HCT116 (cell line): ENCODE data around the gene PTOV1. TPM values are rescaled to one million over a fixed set of nuclear protein-coding genes. Genes with fewer than 3 reads are reported as not detected.
A peak's percentile ranks its signal among the peaks of the same experiment; 100 is the strongest.

Experiments
- ATAC-seq: fragments of 200-7000 bp; cut with Tn5 transposase; 2 replicates; pipeline ENCODE4 v1.9.1; 2020; ENCODE audit warnings: mild to moderate bottlenecking, moderate library complexity
- BruUV-seq: library from RNA; stranded (reverse); fragments of 400-500 nt; replicated peaks from 2 replicates; lab custom pipeline; 2021; lab: Mats Ljungman, UMichigan
- CTCF ChIA-PET: fragments of 300-600 bp; sonication (Branson Sonifier 250); formaldehyde crosslinking; loops from one replicate; lab custom pipeline; 2021; ENCODE audit warnings: antibody characterized with exemption; lab: Charles Lee
- POLR2A ChIA-PET: fragments of 300-600, 350-600 bp; sonication (Branson Sonifier 250); formaldehyde crosslinking; loops from one replicate; lab custom pipeline; 2021; ENCODE audit warnings: antibody characterized with exemption; lab: Charles Lee
- RAD21 ChIA-PET, 2 experiments: fragments of 300-600 bp; sonication (Branson Sonifier 250); formaldehyde crosslinking; loops; one replicate each; lab custom pipeline; 2023; ENCODE audit warnings: low total read pairs in 2 of 2; ENCODE audit not compliant: uncharacterized antibody in 2 of 2, unreplicated experiment in 2 of 2, low non-redundant PET in 1 of 2; lab: Charles Lee
- DNase-seq: peaks from one replicate; pipeline ENCODE4 v3.0.0-alpha.2; 2010; ENCODE audit warnings: low read depth, low spot score
- H2AFZ ChIP-seq: fragments of 200-600 bp; shearing (Covaris generic), sonication (generic); 2 replicates; pipeline ENCODE4 v1.6.1; 2017; ENCODE audit warnings: low read depth, mixed run types, mixed read lengths, antibody characterized with exemption, low read length; ENCODE audit not compliant: poor library complexity, severe bottlenecking
- H3K27ac ChIP-seq: 2 replicates; pipeline ENCODE4 v1.5.1; 2012; ENCODE audit warnings: low read depth, low read length
- H3K27me3 ChIP-seq: fragments of 200-600 bp; sonication (generic); 2 replicates; pipeline ENCODE4 v1.6.1; 2016; ENCODE audit warnings: mixed run types, low read length, mixed read lengths; ENCODE audit not compliant: insufficient read depth
- H3K36me3 ChIP-seq, 2 experiments: fragments of 200-500 bp in 1 of 2; fragments of 200-600 bp in 1 of 2; sonication (Bioruptor generic) in 1 of 2; sonication (generic) in 1 of 2; 2 replicates each; pipeline versions ENCODE4 v1.5.1 to v1.6.1; 2014 to 2016; ENCODE audit warnings: low read length in 2 of 2, inconsistent platforms in 1 of 2, mixed read lengths in 1 of 2, mixed run types in 1 of 2; ENCODE audit not compliant: insufficient read depth in 2 of 2, control insufficient read depth in 1 of 2
- H3K4me1 ChIP-seq, 2 experiments: fragments of 200-600 bp in 1 of 2; sonication (generic) in 1 of 2; 2 replicates each; pipeline versions ENCODE4 v1.5.1 to v1.6.1; 2012 to 2017; ENCODE audit warnings: low read length in 2 of 2, inconsistent platforms in 1 of 2, mild to moderate bottlenecking in 1 of 2, mixed read lengths in 1 of 2, mixed run types in 1 of 2, moderate library complexity in 1 of 2; ENCODE audit not compliant: insufficient read depth in 2 of 2, control insufficient read depth in 1 of 2
- H3K4me2 ChIP-seq: fragments of 200-600 bp; sonication (generic); 2 replicates; pipeline ENCODE4 v1.6.1; 2017; ENCODE audit warnings: mixed run types, low read length, mixed read lengths
- H3K4me3 ChIP-seq, 2 experiments: fragments of 200-600 bp in 1 of 2; sonication (generic) in 1 of 2; replicated peaks in 1 of 2; 2 replicates each; pipeline ENCODE4 v1.5.1; 2011 to 2016; ENCODE audit warnings: low read length in 2 of 2, control low read depth in 1 of 2, low read depth in 1 of 2, mild to moderate bottlenecking in 1 of 2, mixed read lengths in 1 of 2, mixed run types in 1 of 2
- H3K79me2 ChIP-seq: fragments of 200-600 bp; sonication (generic); 2 replicates; pipeline ENCODE4 v1.6.1; 2017; ENCODE audit warnings: mild to moderate bottlenecking, mixed run types, low read length, moderate library complexity, mixed read lengths; ENCODE audit not compliant: insufficient read depth
- H3K9ac ChIP-seq: fragments of 200-600 bp; sonication (generic); 2 replicates; pipeline ENCODE4 v1.6.1; 2016; ENCODE audit warnings: low read length, mixed read lengths
- H3K9me2 ChIP-seq: fragments of 200-600 bp; sonication (generic), shearing (Covaris generic); 2 replicates; pipeline ENCODE4 v1.6.1; 2017; ENCODE audit warnings: mixed run types, mild to moderate bottlenecking, moderate library complexity; ENCODE audit not compliant: insufficient read depth
- H3K9me3 ChIP-seq, 2 experiments: fragments of 200-500 bp in 1 of 2; fragments of 200-600 bp in 1 of 2; sonication (Bioruptor generic) in 1 of 2; sonication (generic) in 1 of 2; 2 replicates each; pipeline ENCODE4 v1.6.1; 2014 to 2017; ENCODE audit warnings: low read length in 2 of 2, mixed read lengths in 2 of 2, inconsistent platforms in 1 of 2, low read depth in 1 of 2, mild to moderate bottlenecking in 1 of 2, mixed run types in 1 of 2, moderate library complexity in 1 of 2; ENCODE audit not compliant: control insufficient read depth in 1 of 2, insufficient read depth in 1 of 2
- H4K20me1 ChIP-seq: fragments of 200-600 bp; sonication (generic), shearing (Covaris generic); 2 replicates; pipeline ENCODE4 v1.6.1; 2017; ENCODE audit warnings: mixed run types, mild to moderate bottlenecking, moderate library complexity; ENCODE audit not compliant: insufficient read depth
- EZH2phosphoT487 ChIP-seq: fragments of 200-600 bp; IDR thresholded peaks from 2 replicates; pipeline ENCODE4 v1.6.1; 2018; ENCODE audit warnings: antibody characterized with exemption, borderline replicate concordance
- POLR2A ChIP-seq: IDR thresholded peaks from 2 replicates; pipeline ENCODE4 v1.7.0; 2011; ENCODE audit warnings: borderline replicate concordance; ENCODE audit not compliant: insufficient read depth, insufficient read length; ENCODE audit errors: extremely low read depth
- POLR2AphosphoS5 ChIP-seq: IDR thresholded peaks from 2 replicates; pipeline ENCODE4 v1.6.1; 2011; ENCODE audit warnings: mild to moderate bottlenecking, low read depth, low read length, moderate library complexity
- SRF ChIP-seq: IDR thresholded peaks from 2 replicates; pipeline ENCODE4 v1.6.1; 2012; ENCODE audit warnings: low read depth
- TCF7L2 ChIP-seq: IDR thresholded peaks from 2 replicates; pipeline ENCODE4 v1.7.0; 2011; ENCODE audit warnings: borderline replicate concordance, inconsistent platforms; ENCODE audit not compliant: insufficient read depth, insufficient read length; ENCODE audit errors: extremely low read depth
- YY1 ChIP-seq: IDR thresholded peaks from 2 replicates; pipeline ENCODE4 v1.6.1; 2011; ENCODE audit warnings: low read length, low read depth, moderate library complexity, mild to moderate bottlenecking; ENCODE audit not compliant: insufficient replicate concordance; ENCODE audit errors: extremely low read depth
- ZNF274 ChIP-seq: fragments of 200-500 bp; sonication (Bioruptor generic); IDR thresholded peaks from 2 replicates; pipeline ENCODE4 v1.6.1; 2014; ENCODE audit warnings: mild to moderate bottlenecking, low read depth, low read length, inconsistent platforms
- intact Hi-C: fragments of 100-400 bp; cut with micrococcal nuclease; formaldehyde crosslinking; loops from 2 replicates; pipeline ENCODE4 v1.10.0; 2022
- total RNA-seq: library from RNA; stranded (reverse); gene quantifications from one replicate; pipeline ENCODE4 v1.2.1, GENCODE V29; 2021; ENCODE audit not compliant: unreplicated experiment
- TF ChIP-seq, protein P1 (sequence below): IDR thresholded peaks from 2 replicates; pipeline ENCODE4 v1.6.1; 2012
- TF ChIP-seq, protein P2 (sequence below): IDR thresholded peaks from 2 replicates; pipeline ENCODE4 v1.6.1; 2012; ENCODE audit warnings: low read depth
- TF ChIP-seq, protein P3 (sequence below): IDR thresholded peaks from 2 replicates; pipeline ENCODE4 v1.6.1; 2011; ENCODE audit warnings: mild to moderate bottlenecking, low read length, moderate library complexity; ENCODE audit not compliant: insufficient replicate concordance; ENCODE audit errors: extremely low read depth
- TF ChIP-seq, protein P4 (sequence below), 3 experiments: fragments of 200-600 bp in 1 of 3; sonication (generic) in 1 of 3; IDR thresholded peaks in 2 of 3; conservative IDR thresholded peaks in 1 of 3; 2 replicates each; pipeline ENCODE4 v1.5.1; 2012 to 2017; ENCODE audit warnings: low read depth in 2 of 3, low read length in 2 of 3, antibody characterized with exemption in 1 of 3, borderline replicate concordance in 1 of 3, control low read depth in 1 of 3, mild to moderate bottlenecking in 1 of 3, mixed read lengths in 1 of 3, mixed run types in 1 of 3, moderate library complexity in 1 of 3; ENCODE audit not compliant: insufficient read depth in 1 of 3

The PTOV1 gene
- total RNA-seq, 1 experiment from 2014 or later, result 236 TPM

DNA sequence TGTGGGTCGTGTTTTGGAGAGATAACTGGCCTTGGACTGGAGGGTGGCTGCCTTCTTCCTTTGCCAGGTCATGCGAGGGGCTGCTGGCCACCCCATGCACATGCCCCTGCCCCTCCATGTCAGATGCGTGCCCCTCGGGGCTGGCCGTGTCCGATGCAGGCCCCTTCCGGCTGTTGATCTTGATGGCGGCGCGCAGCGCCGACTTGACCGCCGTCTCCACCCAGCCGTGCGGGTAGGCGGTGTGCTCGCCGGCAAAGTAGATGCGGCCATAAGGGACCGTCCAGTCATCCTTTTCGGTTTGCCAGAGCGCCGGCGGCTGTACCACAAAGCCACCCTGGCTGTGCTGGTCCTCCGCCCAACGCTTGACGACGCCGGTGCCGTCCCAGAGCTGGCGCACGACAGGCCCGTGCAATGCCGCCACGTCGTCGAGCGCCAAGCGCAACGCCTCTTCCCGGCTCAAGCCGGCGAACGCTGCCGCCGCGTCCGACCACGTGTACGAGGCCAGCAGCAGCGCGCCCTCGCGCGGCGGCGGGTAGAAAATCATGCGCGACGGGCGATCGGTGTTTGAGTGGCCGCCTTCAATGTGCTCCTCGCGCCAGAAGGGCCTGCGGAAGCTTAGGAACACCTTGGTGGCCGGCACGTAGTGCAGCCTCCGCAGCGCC lies 38.9 kb downstream of the PTOV1 start:
- peak overlapping the region; percentile 56; the same call in 1 of the 2 replicates for H3K27ac ChIP-seq
- no peaks in the 10 kb centered on the region for H3K79me2 ChIP-seq
- ChIA-PET RAD21 (interaction anchor here in 1 of 2 experiments (0.6 kb wide), 1 partner anchor 19 kb away, joined by 3 read pairs; no protein-coding TSS in a partner anchor), POLR2A (interaction anchor here (1.3 kb wide), 1 partner anchor 21 kb away, joined by 5 read pairs; no protein-coding TSS in a partner anchor), CTCF (no interaction called here)
- no peaks in the 10 kb centered on the region for H3K36me3 ChIP-seq
- H2AFZ ChIP-seq, result no peak overlapping the region
- H4K20me1 ChIP-seq, result no peaks in the 10 kb centered on the region
- H3K27me3 ChIP-seq, result no peaks in the 10 kb centered on the region
- H3K4me1 ChIP-seq, result peaks cover 6 to 17% of the 10 kb centered on the region in 2 experiments
- TF ChIP-seq, protein P1, sequence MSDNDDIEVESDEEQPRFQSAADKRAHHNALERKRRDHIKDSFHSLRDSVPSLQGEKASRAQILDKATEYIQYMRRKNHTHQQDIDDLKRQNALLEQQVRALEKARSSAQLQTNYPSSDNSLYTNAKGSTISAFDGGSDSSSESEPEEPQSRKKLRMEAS, result peak; percentile 99
- no peak for TF ChIP-seq YY1
- TF ChIP-seq, protein P2, sequence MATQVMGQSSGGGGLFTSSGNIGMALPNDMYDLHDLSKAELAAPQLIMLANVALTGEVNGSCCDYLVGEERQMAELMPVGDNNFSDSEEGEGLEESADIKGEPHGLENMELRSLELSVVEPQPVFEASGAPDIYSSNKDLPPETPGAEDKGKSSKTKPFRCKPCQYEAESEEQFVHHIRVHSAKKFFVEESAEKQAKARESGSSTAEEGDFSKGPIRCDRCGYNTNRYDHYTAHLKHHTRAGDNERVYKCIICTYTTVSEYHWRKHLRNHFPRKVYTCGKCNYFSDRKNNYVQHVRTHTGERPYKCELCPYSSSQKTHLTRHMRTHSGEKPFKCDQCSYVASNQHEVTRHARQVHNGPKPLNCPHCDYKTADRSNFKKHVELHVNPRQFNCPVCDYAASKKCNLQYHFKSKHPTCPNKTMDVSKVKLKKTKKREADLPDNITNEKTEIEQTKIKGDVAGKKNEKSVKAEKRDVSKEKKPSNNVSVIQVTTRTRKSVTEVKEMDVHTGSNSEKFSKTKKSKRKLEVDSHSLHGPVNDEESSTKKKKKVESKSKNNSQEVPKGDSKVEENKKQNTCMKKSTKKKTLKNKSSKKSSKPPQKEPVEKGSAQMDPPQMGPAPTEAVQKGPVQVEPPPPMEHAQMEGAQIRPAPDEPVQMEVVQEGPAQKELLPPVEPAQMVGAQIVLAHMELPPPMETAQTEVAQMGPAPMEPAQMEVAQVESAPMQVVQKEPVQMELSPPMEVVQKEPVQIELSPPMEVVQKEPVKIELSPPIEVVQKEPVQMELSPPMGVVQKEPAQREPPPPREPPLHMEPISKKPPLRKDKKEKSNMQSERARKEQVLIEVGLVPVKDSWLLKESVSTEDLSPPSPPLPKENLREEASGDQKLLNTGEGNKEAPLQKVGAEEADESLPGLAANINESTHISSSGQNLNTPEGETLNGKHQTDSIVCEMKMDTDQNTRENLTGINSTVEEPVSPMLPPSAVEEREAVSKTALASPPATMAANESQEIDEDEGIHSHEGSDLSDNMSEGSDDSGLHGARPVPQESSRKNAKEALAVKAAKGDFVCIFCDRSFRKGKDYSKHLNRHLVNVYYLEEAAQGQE, result no peak
- TF ChIP-seq SRF, result no peak
- no peak for TF ChIP-seq TCF7L2
- TF ChIP-seq, protein P3, sequence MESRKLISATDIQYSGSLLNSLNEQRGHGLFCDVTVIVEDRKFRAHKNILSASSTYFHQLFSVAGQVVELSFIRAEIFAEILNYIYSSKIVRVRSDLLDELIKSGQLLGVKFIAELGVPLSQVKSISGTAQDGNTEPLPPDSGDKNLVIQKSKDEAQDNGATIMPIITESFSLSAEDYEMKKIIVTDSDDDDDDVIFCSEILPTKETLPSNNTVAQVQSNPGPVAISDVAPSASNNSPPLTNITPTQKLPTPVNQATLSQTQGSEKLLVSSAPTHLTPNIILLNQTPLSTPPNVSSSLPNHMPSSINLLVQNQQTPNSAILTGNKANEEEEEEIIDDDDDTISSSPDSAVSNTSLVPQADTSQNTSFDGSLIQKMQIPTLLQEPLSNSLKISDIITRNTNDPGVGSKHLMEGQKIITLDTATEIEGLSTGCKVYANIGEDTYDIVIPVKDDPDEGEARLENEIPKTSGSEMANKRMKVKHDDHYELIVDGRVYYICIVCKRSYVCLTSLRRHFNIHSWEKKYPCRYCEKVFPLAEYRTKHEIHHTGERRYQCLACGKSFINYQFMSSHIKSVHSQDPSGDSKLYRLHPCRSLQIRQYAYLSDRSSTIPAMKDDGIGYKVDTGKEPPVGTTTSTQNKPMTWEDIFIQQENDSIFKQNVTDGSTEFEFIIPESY, result no peak
- no peak for TF ChIP-seq POLR2AphosphoS5
- TF ChIP-seq, protein P4, sequence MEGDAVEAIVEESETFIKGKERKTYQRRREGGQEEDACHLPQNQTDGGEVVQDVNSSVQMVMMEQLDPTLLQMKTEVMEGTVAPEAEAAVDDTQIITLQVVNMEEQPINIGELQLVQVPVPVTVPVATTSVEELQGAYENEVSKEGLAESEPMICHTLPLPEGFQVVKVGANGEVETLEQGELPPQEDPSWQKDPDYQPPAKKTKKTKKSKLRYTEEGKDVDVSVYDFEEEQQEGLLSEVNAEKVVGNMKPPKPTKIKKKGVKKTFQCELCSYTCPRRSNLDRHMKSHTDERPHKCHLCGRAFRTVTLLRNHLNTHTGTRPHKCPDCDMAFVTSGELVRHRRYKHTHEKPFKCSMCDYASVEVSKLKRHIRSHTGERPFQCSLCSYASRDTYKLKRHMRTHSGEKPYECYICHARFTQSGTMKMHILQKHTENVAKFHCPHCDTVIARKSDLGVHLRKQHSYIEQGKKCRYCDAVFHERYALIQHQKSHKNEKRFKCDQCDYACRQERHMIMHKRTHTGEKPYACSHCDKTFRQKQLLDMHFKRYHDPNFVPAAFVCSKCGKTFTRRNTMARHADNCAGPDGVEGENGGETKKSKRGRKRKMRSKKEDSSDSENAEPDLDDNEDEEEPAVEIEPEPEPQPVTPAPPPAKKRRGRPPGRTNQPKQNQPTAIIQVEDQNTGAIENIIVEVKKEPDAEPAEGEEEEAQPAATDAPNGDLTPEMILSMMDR (IDR thresholded peaks at IDR 0.05 in 2 of 3, conservative IDR thresholded peaks at IDR 0.05 in 1 of 3; ENCODE audit: borderline replicate concordance in 1 of 3, insufficient read depth in 1 of 3, low read depth in 2 of 3, low read length in 2 of 3), result peak in 2 of 3 experiments; percentile 46 to 61; a peak in 4 of 6 replicates
- no peak for TF ChIP-seq EZH2phosphoT487
- TF ChIP-seq POLR2A, result no peak
- no peak for TF ChIP-seq ZNF274
- peak overlapping the region; percentile 78 for H3K4me2 ChIP-seq
- H3K9me3 ChIP-seq, result no peaks in the 10 kb centered on the region
- no TSS peak for BruUV-seq
- DNase-seq (peak; percentile 53), ATAC-seq (peak; percentile 78)
- H3K9me2 ChIP-seq, result no peaks in the 10 kb centered on the region
- peak overlapping the region; percentile 28 to 50 for H3K4me3 ChIP-seq
- peak overlapping the region; percentile 43; the same call in 1 of the 2 replicates for H3K9ac ChIP-seq
- intact Hi-C loops, result no loop called here
